Measurements from ENCODE around the gene APOL3.
"Not testable (repeated sequence)": the region's sequence is repeated elsewhere in the genome, so short reads cannot be mapped to it uniquely, and the experiment has no call there.

APOL3 gene

GRCh38 chr22:36191106-36191836 is 30.7 kb upstream of the APOL3 start:
- DNase-seq, result no peak

DNA sequence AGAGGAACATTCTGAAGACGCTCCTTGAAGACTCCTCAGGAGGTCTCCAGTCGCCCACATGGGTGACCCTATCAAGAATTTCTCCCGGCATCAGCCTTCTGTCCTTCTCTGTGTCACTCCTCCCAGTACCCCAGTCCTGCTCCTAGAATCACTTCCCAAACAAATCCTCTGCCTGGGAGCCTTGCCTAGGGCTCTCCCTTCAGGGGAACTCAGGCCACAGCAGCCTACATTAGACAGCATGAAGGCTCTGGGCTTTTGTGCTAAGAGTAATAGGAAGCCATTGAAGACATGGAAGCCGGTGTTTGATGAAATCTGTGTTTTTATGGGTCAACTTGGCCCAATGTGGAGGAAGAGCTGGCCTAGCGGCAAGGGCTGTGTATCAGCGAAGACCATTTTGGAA is 27.3 kb upstream of the APOL3 start:
- DNase-seq, result not testable (repeated sequence)

DNA sequence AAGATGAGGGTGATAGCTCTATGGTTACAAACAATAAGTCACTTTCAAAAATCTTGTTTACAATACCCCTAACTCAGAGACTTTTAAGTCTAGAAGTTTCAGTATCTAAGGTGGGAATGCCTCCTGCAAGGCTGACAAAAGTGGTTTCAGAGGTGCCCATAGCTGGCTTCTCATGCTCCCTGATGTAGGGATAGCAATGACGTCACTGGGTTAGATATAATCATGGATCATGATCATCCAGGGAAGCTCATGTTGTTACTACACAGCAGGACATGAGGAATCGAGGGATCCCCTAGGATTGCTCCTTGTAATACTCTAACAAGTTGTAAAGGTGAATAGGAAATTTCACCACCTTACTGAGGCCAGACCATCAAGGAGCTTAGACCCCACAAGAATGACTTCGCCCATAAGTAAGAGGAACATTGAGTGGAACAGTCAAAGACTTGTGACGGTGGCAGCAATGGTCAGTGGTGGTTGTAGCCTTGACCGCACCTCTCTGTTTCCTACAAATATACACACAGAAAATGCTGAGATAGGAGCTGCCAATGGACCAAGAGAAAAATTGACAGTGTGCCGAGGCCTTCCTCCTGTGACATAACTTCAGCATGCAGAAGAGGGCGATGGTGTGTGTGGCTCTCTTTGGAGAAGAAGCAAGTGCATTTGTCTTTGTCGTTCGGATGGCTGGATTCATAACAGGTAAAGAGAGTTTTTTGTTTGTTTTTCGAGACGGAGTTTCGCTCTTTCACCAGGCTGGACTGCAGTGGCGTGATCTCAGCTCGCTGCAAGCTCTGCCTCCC is 25.5 kb upstream of the APOL3 start:
- DNase-seq, result no peak

DNA sequence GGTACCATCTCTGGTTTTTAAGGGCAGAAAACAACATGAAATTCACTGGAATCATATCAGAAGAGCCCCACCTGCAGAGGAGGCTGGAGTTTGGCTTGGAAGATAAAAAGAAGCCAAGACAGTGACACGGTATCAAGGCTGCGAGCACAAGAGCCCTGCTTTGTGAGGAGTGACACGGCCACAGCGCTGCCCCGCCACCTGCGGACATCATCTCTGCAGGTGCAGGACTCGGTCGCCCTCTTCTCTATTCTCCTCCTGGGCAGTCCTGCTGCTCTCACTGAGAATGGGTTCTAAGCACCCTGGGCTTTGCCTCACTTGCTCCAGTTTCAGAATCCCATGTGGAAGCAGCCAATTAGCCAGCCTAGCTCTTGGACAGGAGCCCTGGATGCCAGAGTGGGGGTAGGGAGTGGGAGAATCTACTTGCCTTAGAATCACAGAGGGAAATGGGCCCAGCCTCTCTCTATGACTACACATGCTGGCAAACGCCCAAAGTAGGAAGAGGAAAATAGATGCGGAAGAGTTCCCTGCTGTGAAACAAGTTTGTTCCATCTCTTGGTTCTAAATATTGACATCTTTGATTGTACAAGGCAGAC is 24.0 kb upstream of the APOL3 start:
- DNase-seq, result no peak

- no peak for DNase-seq
These were observed 22.9 kb upstream of the APOL3 start for GRCh38 chr22:36183446-36183845.

GRCh38 chr22:36182857-36183256 is 22.3 kb upstream of the APOL3 start:
- DNase-seq, result no peak

DNA sequence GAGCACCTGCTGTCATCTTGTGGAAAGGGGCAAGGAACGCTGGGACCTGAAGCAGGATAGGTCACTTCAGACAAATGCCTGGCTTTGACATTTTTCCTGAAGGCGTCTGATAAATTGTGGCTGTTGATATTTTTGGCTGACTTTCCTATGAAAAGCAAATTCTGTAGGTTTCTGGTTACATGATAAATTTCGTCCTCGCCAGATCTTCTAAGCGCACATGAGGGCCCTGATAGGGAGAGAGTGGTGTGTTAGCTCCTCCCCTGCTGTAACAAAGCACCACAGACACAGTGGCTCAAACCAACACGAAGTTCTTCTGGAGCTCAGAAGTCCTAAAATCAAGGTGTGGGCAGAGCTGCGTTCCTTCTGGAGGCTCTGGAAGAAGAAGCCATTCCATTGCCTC is 21.5 kb upstream of the APOL3 start:
- no peak for DNase-seq

GRCh38 chr22:36180928-36181327 is 20.4 kb upstream of the APOL3 start:
- DNase-seq, result no peak

GRCh38 chr22:36180038-36180880 is 19.7 kb upstream of the APOL3 start:
- no peak for DNase-seq

DNA sequence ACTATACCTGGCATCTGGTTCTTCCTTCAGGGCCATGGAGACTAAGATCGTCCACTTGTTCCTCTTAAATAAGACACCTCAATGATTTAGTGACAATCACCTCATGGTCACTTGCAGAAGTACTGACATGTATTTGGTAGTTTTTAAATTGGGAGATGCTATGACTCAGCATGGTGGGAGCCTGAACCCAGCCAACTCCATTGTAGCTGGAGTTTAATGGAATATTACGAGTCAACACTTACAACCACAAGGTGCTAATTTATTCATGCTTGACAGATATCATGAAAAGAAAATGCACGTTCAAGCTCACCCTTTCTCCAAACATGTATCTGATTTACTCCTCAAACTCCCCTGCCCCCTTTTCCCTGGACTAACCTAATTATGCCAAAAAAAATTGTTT is 16.6 kb upstream of the APOL3 start:
- no peak for DNase-seq

DNA sequence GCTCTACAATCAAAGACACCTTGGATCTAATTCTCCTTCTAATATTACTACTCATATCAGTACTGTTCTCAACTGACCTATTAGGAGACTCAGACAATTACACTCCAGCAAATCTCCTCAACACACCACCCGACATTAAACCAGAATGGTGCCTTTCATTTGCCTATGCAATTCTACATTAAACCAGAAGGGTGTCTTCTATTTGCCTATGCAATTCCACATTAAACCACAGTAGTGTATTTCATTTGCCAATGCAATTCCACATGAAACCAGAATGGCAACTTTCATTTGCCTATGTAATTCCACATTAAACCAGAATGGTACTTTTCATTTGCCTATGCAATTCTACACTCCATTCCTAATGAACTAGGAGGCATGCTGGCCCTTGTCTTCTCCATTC is 15.3 kb upstream of the APOL3 start:
- DNase-seq, result no peak

DNA sequence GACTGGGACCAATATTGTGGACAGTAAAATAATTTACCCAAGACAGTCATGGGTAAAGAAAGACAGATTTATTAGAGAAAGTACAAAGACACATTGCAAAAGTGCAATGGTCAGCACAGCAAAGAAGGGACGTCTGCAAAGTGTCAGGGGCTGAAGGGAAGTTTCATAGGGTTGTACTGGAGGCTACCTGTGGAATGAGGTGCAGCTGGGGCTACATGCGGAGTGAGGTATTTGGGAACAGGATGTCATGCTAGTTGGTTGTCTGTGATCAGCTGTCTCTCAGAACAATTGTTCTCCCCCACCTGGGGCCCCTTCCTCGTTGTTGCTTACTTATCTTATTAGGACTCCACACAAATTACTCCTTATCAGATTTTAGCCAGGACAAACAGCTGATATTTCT is 11.4 kb upstream of the APOL3 start:
- no peak for DNase-seq

GRCh38 chr22:36166518-36167220 is 6.1 kb upstream of the APOL3 start:
- DNase-seq, result no peak

- DNase-seq, result no peak
These were observed 5.5 kb upstream of the APOL3 start for GRCh38 chr22:36166086-36166485.

DNA sequence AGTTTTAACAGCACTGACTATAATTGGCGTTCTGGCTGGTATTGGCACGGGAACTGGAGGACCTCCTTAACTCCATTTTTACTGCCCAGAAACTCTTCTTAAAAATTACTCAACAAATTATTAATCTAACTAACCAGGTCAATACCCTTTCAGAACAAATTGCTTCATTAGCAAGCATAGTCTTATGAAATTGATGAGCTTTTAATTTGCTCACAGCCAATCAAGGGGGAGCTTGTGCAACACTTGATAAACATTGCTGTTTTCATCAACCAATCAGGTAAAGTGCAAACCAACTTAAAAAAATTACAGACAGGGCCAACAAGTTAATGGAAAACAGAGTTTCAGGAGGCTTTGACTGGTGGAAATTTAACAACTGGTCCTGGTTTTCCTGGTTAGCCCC is 4.6 kb upstream of the APOL3 start:
- DNase-seq, result no peak

GRCh38 chr22:36164621-36165020 is 4.1 kb upstream of the APOL3 start:
- no peak for DNase-seq

GRCh38 chr22:36163497-36163896 is 2.9 kb upstream of the APOL3 start:
- DNase-seq, result no peak

DNA sequence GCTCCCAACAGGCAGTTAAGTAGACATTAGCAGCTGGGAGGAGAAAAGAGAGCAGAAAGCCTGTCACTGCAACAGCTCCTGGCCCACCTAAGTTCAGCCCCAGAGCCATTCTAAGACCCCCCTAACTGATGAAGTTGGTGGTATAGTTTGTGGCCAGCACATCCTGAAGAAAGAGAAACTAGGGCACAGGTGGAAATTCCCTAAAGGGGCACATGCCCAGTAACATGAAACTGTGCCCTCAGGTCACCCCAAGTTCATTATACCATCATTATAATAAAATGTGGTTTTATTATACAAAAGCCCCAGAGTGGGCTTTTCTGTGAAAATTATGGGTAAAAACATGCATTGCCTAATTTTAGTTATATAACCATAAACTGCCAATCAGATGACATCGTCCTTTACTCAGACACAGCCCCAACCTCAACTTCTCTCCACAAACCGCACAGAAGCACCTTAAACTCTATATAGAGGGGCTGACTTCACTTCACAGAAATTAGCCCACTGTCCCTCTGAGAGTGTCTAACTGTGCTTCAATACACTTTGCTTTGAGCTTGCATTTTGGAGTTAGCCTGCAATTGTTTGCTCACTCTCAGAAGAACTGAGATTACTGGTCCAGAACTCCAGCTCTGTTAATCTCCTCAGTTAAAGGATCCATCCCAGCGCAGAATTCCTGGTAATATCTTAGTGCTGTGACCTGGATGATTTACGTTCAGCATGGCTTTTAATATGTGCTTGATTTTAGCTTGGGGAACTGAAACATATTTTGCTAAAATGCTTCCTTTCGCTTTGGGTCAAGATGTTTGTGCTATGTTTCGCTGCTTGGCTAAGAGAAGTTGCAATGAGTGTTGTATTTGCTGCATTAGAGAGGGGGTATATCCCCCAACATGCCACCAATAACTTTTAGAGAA is 1.8 kb upstream of the APOL3 start:
- DNase-seq, result no peak

- not testable (repeated sequence) for DNase-seq
These were observed 1.2 kb upstream of the APOL3 start for GRCh38 chr22:36161793-36162126.

- no peak for DNase-seq
These were observed 3.8 kb downstream of the APOL3 start for GRCh38 chr22:36156515-36157419.

Data from NCI-H1436 treated with DMSO at 0.1 percent for 48 hours (cell line).